NCI-H2171 (cell line): ENCODE results near the gene HDDC2.

Experiments
- DNase-seq: peaks from one replicate; lab custom pipeline; 2025; lab: John Stamatoyannopoulos, UW

The HDDC2 gene

DNA sequence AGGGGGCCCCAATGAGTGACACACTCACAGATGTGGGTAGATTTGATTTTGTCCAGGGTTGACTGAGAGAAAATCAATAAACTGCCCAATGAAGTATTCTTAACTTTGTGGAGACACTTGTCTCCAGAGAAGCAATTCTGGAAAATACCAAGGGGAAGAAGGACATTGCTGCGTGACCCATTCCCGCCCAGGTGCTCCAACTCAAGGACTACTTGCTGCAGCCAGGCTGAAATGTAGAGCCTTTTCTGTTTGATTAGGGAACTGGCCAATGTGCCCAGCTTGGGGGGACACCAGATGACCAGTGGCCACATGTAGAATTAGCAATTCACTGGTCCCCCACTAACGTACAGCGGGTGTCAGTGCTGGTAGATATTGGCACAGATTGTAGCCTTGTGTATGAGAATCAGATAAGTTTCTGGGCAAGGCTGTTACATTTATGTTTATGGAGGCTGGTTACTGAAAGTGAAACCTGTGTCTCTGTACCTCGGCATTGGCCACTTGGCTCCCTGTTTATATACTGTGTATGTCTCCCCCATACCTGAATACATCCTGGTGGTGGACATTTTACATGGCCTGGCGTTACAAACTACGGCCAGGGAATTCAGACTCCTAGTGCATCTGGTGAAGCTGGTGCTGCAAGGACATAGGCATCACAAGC lies 32.3 kb downstream of the HDDC2 start:
- DNase-seq, result no peak

DNA sequence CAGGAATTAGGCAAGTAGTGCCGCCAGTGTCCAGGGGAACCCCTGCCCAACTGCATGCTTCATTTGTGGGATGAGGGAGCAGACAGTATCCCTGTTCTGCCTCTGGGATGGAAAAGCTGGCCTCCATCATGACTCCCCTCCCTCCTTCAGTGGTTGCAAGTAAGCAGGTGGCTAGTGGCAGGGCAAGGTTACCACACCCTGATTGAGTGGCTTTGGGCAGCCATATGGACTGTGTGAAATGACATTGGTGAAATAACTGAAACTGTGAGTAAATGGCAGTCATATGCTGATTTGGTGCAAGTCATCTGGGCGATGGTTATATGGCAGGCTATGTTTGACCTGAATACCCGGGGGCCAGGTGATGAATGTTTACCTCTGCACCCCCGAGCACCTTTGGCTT lies 33.0 kb downstream of the HDDC2 start:
- DNase-seq, result no peak

DNA sequence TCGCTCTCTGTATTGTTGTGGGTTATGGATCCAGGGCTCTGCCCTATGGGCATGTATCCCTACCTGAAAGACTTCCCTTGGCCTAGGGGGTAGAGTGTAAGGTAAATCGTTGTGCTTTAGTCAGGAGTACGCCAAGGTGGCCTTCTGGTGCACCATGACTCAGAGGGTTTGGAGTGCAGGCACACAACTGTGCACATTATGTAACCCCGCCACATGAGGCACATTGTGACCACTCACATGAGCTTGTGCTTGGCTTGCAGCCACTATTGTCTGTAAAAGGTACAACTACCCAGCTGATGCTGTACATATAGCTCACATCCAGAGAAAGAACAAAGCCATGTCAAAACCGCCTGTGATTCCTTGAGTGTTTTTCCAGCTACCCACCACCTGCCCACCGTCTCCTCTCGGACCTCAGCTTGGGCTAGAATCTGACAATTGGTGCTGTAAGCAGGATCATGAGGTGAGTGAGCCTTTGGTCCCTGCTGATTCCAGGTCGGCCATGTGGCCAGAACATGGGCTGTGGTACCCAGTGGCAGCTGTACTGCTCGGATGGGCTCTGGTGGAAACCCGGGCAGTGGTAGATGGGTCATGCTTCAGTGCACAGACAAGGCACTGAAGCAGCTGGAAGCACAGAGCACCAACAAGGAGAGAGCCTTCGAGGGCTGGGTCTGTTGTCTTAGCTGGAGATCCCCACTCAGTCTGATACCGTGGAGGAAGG lies 33.8 kb downstream of the HDDC2 start:
- DNase-seq, result peak; percentile 42

DNA sequence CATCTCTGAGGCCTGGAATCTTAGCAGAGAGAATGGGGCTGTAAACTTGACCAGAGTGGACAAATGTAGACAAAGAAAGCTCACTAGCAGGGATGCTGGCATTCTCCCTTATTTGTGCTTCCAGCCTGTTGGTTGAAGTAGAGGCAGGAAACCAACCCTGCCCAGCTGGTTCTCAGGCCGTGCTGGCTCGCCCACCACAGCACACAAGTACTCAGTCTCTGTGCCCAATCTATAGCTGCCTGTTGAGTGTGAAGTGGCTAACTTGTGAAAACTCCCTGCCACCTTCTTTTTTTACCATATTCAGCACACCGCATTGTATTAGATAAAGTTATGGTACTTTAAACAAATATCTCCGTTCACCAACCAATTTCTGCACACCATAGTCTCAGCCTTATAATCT lies 37.3 kb downstream of the HDDC2 start:
- no peak for DNase-seq

DNA sequence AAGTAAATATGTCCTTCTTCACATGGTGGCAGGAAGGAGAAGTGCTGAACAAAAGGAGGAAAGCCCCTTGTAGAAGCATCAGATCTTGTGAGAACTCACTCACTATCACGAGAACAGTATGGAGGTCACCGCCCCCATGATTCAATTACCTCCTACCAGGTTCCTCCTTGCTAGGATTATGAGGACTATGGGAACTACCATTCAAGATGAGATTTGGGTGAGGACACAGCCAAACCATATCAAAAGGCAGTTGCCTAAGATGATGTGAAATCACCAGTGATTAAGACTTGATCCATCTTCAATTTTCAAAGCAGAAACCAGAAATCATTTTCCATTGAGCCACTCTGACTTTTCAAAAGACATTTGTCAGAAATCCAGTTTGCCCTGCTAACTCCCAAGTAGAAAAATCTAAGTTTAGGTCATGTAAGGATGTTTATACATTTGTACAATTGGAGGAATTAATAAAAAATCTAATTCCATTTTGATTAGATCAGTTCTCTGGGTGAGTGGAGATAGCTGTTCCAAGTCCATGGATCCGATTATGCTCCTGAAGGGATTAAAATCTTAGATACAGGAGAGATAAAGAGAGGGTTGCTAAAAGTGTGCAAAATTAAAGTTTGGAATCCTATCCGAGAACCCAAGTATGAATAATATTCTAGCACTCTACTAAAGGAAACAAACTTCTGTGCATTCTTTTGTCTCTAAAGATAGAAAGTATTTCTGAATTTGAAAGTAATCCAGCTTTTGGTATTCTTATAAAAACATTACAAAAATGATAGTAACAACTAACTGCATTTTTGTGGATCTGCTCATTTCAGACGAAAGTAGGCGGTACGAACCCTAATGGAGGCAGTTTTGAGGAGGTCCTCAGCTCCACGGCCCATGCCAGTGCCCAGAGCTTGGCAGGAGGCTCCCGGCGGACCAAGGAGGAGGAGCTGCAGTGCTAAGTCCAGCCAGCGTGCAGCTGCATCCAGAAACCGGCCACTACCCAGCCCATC lies 39.5 kb downstream of the HDDC2 start:
- DNase-seq, result no peak

DNA sequence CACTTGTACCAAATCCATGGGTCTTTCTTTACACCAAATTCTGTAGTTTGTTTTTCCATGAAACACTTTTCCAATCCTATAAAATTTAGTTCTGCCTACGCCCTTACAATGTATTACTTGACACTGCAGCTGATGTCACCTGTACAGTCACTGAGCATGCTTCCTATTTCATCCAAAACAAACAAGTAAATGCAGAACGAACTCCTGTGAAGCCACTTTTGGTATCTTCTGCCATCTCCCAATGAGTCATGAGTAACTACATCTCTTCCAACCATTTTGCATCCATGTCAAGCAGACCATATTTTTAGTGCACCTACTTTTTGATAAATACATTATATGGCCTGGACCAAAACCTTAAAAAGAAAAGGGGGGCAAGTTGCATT lies 42.4 kb downstream of the HDDC2 start:
- DNase-seq, result no peak

DNA sequence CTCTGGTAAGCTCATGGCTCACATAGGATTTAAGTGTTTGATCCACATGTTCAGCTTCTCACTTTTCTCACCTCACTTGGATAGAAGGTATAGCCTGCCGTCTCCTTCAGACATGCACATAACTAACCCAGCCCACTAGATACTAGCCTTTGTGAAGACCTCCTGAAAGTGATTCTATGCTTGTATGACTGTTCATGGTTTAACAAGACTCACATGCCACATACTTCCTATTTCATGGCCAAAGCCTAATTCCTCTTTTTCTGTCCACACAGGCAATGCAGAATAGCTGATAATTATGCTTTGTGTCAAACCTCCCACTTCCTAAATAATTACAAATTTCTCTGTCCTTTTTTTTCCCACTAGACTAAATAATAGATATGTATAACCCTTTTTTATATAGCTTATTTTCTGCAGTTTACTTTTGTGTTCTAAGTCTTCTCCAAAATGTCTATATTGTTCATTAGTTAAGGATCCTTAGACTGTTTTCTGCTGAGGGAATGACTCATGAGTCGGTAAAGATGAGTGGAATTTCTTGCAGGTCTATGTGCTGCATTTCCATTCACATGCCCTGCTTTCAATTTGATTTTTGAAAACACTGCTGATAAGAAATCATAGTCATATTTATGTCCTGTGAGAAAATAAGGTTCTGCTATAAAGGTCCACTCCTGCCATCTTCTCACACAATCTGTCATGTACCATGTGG lies 43.0 kb downstream of the HDDC2 start:
- no peak for DNase-seq

DNA sequence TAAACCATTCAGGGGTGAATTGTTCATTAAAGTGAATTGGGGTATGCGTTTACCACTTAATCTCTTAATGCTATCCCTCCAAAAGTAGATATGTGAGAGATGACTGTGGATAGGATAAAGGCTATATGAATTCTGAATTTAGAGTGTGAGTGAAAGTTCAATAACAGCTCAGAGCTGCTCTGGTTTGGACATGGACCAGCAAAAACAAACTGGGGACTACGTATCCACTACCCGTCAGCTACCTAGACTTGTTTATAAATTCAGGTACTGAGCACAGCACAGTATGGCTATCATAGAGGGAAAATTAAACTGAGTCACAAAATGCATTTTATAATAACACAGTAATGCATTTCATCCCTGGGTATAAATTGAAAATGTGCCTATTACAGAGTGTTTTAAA lies 44.4 kb downstream of the HDDC2 start:
- no peak for DNase-seq

DNA sequence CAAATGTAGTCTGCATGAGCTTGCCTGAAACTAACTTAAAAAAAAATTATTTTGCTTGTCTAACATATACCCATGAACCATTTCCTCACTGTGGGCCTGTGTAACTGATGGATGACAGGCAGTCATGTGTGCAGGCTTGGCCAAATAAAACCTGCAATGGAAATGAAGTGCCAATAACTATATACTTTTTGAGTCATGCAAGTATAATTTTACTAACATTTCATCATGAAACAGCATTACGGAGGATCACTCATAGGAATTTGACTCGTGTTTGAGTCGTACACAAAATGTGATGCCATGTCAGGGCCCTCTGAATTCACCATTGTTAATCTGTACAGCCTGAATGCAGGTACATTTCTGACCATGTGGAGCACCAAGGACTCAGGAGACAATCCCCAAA lies 46.6 kb downstream of the HDDC2 start:
- DNase-seq, result no peak

DNA sequence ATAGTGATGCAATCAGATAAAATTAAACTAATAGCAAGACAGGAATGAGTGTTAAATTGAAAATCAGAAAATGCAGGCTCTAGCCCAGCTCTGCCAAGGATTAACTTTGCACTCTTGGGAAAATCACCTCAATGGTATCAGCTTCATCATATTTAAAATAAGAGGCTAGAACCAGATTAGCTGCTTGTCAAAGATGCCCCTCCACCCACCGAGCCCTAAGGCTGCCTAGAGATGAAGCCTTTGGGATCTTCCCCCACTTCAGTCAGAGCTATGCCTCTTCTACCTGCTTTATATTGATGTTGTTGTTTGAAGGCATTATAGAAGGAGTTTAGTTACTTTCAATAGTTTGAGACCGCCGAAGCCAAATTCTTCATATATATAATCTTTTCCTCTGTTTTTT lies 47.4 kb downstream of the HDDC2 start:
- DNase-seq, result no peak

DNA sequence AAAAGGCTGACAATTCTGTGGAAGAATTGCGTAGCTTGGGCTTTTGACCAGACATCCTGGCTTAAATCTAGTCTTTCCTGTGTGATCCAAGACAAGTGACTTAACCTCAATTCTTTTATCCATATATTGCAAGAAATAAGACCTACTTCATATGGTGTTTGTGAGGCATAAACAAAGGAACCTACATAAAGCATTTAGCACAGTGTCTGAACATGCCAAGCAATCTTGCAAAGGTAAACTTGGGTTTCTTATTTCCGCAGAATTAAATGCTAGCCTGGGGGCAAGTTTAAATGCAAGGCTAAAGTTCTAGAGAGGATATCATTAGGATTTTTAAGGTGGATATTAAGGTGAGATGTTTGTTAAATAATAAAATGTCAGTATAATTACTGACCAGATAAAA lies 47.9 kb downstream of the HDDC2 start:
- DNase-seq, result no peak

DNA sequence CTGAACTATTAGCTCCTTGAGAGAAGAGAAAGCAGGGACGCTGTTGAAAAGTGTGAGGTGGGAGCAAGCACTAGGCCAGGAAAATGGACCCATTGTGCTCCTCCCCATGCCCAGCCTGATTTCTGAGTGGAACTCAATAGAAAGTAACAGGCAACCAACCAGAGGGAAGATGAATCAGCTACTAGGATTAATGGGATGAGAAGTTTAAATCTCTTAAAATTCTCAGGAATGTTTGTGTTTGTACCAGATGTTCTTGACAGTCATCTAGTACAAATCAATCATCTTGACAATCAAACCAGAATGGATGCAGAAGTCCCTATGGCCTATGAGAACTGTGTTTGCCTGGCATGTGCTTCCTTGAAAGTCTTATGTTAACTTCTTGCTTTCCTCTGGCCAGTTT lies 48.9 kb downstream of the HDDC2 start:
- DNase-seq, result no peak

DNA sequence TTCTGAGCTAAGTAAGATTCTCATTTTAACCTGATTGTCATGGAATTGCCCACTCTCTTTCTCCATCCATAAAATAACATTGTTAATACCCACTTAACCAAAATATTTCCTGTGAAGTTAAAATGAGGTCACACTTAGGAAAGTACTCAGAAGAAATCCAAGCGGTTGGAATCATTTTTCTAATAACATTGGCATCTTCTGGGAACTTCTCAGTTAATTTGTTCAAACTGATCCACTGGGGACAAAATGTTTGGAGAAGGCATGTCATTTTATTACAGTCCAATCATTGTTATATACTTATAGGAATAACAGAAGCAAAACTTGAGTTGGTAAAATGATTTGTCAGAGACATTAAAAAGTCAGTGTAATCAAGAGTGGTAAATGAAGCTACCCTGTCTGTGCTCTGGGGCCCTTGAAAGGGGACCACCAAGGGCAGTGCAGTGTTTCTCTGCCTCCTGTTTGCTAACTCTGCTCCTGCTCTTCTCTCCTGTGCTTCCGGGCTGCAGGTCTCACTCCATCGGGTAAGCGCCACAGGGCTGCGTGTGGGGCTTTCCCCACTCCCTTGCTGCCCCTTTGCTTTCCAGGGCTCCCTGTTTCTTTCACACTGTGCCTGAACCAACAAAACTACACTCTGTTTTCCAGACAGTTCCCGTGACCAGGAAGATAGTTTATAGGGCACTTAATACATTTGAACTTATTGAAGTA lies 50.1 kb downstream of the HDDC2 start:
- DNase-seq, result no peak

DNA sequence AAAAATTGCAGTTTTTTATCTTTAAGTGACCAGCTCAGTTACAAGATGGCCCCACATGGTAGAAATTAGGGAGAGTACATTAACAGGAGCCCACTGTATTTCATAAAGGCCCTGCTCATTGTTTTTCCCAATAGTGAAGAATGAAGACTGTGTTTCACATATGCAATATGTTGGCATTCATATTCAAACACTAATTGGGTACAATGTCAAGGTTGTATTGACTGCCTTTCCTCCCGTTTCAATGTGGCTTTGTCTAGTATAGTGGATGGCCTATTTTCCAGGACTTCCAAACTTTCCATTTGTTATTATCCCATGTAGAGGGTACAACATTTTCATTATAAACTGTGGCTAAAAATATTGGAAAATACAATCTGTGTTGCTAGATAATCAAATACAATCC lies 51.3 kb downstream of the HDDC2 start:
- DNase-seq, result no peak

DNA sequence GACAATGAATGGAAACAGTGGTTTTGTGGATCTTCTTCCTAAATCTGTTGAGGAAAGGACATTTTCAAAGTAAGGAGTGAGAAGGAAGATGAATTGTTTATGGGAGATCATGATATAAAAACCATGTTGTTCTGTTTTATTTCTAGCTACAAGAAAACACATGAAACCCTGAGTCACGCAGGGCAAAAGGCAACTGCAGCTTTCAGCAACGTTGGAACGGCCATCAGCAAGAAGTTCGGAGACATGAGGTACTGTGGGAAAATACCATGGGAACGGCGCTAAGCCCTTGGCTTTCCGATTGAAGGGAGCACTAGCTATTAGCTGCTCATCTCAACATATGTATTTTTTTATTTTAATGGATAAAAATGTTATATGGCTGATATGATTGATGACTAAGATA lies 53.6 kb downstream of the HDDC2 start:
- DNase-seq, result no peak

DNA sequence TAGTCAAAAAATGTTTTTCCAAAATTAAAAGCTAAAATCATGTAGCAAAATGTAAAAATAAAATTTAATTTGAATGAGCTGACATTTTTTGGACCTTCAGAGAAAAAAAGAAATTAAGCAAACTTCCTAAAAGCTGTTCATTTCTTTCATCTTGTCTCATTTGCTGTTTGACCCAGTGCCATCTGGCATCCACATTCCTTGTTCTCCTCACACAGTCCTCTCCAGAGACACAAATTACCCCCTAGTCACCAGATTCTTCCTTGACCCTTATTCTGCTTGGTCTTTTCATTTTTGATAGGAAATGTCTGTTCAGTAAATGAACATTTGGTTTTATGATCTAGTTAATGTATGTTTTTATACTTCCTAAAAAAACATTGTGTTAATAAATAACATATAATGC lies 55.2 kb downstream of the HDDC2 start:
- DNase-seq, result no peak

DNA sequence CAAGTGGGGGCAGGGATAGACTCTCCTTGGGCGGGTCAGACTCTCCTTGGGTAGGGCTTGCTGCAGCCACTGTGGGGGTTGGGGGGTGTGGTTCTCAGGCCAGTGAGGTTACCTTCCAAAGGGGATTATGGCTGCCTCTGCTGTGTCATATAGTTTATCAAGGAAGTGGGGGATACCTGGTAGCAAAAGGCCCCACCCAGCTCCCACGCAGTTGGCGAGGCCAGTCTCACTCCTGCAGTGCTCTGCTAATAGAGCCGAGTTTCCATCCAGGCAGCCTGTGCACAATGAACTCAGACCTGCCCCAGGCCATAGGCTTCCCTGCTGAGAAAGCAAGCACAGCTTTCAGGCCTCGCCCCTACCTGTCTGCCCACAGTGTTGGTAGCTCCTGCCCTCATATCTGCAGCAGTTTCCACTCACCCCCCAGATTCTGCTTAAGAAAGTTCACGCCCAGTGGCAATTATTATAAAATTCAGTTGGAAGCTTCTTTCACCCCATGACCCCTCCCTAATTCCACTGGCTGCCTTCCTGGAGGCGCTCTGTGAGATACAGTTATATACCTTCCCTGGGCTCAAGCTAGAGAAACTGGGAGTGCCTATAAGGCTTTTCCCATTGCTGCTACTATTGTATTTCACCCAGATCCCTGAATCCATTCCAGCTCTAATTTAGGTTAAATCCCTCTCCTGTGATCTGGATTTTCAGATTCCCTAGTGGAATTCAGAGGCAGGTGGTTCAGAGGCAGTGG lies 56.1 kb downstream of the HDDC2 start:
- DNase-seq, result no peak

DNA sequence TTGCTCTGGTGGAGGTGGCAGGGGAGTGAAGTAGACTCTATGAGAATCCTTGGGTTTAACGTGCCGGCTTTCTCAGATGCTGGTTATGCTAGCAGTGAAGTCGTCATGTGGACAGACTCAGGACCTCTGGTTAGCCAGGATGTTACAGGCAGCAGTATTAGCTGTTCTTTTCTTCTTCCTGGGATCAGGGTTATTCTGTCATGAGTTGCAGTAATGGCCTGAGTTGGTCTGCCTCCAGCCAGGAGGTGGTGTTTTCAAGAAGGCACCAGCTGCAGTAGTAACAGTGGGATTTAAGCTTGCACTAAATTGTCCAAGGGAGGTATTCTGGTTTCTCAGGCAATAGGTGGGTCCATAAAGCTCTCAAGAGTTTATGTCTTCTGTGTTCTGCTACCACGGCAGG lies 56.7 kb downstream of the HDDC2 start:
- no peak for DNase-seq

DNA sequence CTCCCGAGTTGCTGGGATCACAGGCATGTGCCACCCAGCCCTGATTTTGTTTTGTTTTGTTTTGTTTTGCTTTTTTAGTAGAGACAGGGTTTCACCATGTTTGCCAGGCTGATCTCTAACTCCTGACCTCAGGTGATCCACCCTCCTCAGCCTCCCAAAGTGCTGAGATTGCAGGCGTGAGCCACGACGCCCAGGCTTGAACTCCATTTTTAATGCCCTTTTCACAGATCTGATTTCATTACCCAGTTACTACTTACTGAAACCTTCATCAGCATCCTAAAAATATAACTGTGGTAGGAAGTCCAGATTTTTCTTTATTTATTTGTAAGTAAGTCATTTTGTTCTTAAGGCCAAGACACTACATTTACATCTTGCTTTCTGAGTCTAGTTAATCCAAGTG lies 64.0 kb downstream of the HDDC2 start:
- no peak for DNase-seq

DNA sequence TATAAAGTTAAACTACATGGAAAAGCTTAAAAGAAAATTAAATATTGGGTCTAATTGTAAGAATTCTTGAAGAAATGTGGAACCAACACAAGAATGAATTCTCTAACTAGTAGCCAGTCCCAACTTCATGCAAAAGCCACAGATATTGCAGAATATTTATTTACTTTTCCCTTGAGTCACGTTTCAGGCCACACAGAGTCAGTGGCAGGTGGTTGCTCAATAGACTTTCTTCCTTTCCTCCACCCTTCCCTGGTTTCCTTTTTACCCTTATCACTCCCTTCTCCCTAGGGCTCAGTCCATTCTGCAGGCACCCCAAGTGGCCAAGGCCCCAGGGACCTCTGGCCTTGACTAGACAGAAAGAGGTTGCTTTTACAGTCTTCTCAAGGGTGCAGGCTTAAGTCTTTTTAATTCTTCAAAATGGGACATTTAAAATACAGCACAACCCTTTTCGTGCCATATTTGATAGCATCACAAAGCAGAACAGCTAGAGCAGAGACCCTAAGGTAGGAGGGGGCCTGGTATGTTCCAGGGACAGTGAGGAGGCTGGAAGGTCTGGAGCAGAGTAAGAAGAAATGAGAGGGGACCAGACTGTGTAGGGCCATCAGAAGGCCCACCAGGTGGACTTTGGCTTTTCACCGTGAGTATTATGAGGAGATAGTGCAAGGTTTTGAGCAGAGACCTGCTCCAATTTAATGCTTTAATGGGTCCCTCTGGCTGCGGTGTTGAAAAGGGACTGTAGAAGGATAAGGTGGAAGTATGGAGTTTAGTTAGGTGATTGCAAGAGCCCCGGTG lies 65.0 kb downstream of the HDDC2 start:
- DNase-seq, result no peak
